HepG2 (cell line): ENCODE results near the gene AVPR2. TPM values are rescaled to one million over a fixed set of nuclear protein-coding genes. Genes with fewer than 3 reads are reported as not detected.
A peak's percentile ranks its signal among the peaks of the same experiment; 100 is the strongest.

Source experiments
- ATRX ChIP-seq: sonication (generic); formaldehyde crosslinking; IDR thresholded peaks from 2 replicates; pipeline ENCODE4 v1.4.0; 2020; ENCODE audit warnings: missing genetic modification reagents, borderline replicate concordance
- HOXA5 ChIP-seq: sonication (generic); formaldehyde crosslinking; IDR thresholded peaks from 2 replicates; pipeline ENCODE4 v1.4.0; 2020; ENCODE audit warnings: missing genetic modification reagents
- IKZF5 ChIP-seq: IDR thresholded peaks from 2 replicates; pipeline ENCODE4 v1.6.1; 2018; ENCODE audit warnings: missing genetic modification reagents, mild to moderate bottlenecking, missing compliant biosample characterization
- JARID2 ChIP-seq: sonication (generic); formaldehyde crosslinking; IDR thresholded peaks from 2 replicates; pipeline ENCODE4 v1.8.1; 2023; ENCODE audit warnings: missing genetic modification reagents, inconsistent platforms; ENCODE audit not compliant: insufficient replicate concordance
- MLX ChIP-seq: IDR thresholded peaks from 2 replicates; pipeline ENCODE4 v1.6.1; 2016
- POLR2AphosphoS5 ChIP-seq: IDR thresholded peaks from 2 replicates; pipeline ENCODE4 v1.6.1; 2012; ENCODE audit warnings: low read depth, low read length
- RFX3 ChIP-seq: IDR thresholded peaks from 2 replicates; pipeline ENCODE4 v1.6.1; 2016; ENCODE audit warnings: missing biosample characterization, missing genetic modification reagents
- SNAI1 ChIP-seq: sonication (generic); formaldehyde crosslinking; IDR thresholded peaks from 2 replicates; pipeline ENCODE4 v1.5.0; 2020; ENCODE audit warnings: mild to moderate bottlenecking, missing genetic modification reagents, borderline replicate concordance
- THAP7 ChIP-seq: sonication (generic); formaldehyde crosslinking; IDR thresholded peaks from 2 replicates; pipeline ENCODE4 v1.8.1; 2023; ENCODE audit warnings: mild to moderate bottlenecking, missing genetic modification reagents
- THYN1 ChIP-seq: sonication (generic); formaldehyde crosslinking; IDR thresholded peaks from 2 replicates; pipeline ENCODE4 v1.8.1; 2023; ENCODE audit warnings: low read depth, mild to moderate bottlenecking, moderate library complexity, missing genetic modification reagents, borderline replicate concordance
- TOE1 ChIP-seq: sonication (generic); formaldehyde crosslinking; IDR thresholded peaks from 2 replicates; pipeline ENCODE4 v1.4.0; 2020; ENCODE audit warnings: mild to moderate bottlenecking, missing genetic modification reagents
- ZBTB25 ChIP-seq: IDR thresholded peaks from 2 replicates; pipeline ENCODE4 v1.6.1; 2018; ENCODE audit warnings: missing genetic modification reagents
- ZBTB34 ChIP-seq: sonication (generic); formaldehyde crosslinking; IDR thresholded peaks from 2 replicates; pipeline ENCODE4 v1.8.0; 2022; ENCODE audit warnings: mild to moderate bottlenecking, missing genetic modification reagents
- ZBTB7B ChIP-seq: sonication (generic); formaldehyde crosslinking; IDR thresholded peaks from 2 replicates; pipeline ENCODE4 v1.4.0; 2020; ENCODE audit warnings: missing genetic modification reagents
- ZNF281 ChIP-seq: sonication (generic); formaldehyde crosslinking; IDR thresholded peaks from 2 replicates; pipeline ENCODE4 v1.4.0; 2020; ENCODE audit warnings: missing genetic modification reagents, borderline replicate concordance
- ZNF512 ChIP-seq: sonication (generic); formaldehyde crosslinking; IDR thresholded peaks from 2 replicates; pipeline ENCODE4 v1.4.0; 2020; ENCODE audit warnings: mild to moderate bottlenecking, missing genetic modification reagents
- ZNF570 ChIP-seq: sonication (generic); formaldehyde crosslinking; IDR thresholded peaks from 2 replicates; pipeline ENCODE4 v1.4.0; 2020; ENCODE audit warnings: mild to moderate bottlenecking, missing genetic modification reagents, borderline replicate concordance
- ZNF720 ChIP-seq: sonication (generic); formaldehyde crosslinking; IDR thresholded peaks from 2 replicates; pipeline ENCODE4 v1.4.0; 2020; ENCODE audit warnings: missing genetic modification reagents
- ZNF776 ChIP-seq: sonication (generic); formaldehyde crosslinking; IDR thresholded peaks from 2 replicates; pipeline ENCODE4 v1.4.0; 2020; ENCODE audit warnings: mild to moderate bottlenecking, missing genetic modification reagents
- polyA plus RNA-seq, 8 experiments: library from polyadenylated mRNA; depleted of rRNA in 3 of 8; stranded (reverse) in 7 of 8; unstranded in 1 of 8; fragments of >200 nt; fragmentation: Illumina TruSeq in 4 of 8; extraction: Trizol in 4 of 8; gene quantifications; 2 replicates each; pipeline versions ENCODE4 v1.2.1 to v1.2.3, GENCODE V29; 2011 to 2016; ENCODE audit warnings: low read depth in 4 of 8, missing spikeins in 1 of 8, mixed read lengths in 1 of 8; ENCODE audit not compliant: insufficient read depth in 1 of 8
- total RNA-seq, 5 experiments: library from RNA; depleted of rRNA; stranded (reverse); fragments of >200 nt; fragmentation: Illumina TruSeq; extraction: Trizol; gene quantifications; 2 replicates each; pipeline ENCODE4 v1.2.3, GENCODE V29; 2016; ENCODE audit warnings: low read depth in 1 of 5

AVPR2 gene
- total and polyA plus RNA-seq, 2 of the 13 experiments (the other 11 are each of a cell fraction or from before 2014, with no cell fraction given) = not detected

GRCh38 chrX:153927922-153928760, 23.7 kb downstream of the AVPR2 start (continued):
- TF ChIP-seq THAP7 (CRISPR knock-in tag) (0 out of 2 replicates have a peak, but pooled peaks have one; percentile 38), IKZF5 (CRISPR knock-in tag) (0 out of 2 replicates have a peak, but pooled peaks have one; percentile 30), ZNF281 (peak; percentile 75; the same call in 1 of the 2 replicates), SNAI1 (CRISPR knock-in tag) (no peak), ZBTB7B (CRISPR knock-in tag) (0 out of 2 replicates have a peak, but pooled peaks have one; percentile 20), ZBTB25 (0 out of 2 replicates have a peak, but pooled peaks have one; percentile 26), POLR2AphosphoS5 (peak; percentile 62), ATRX (CRISPR knock-in tag) (no peak), ZNF512 (CRISPR knock-in tag) (no peak), JARID2 (CRISPR knock-in tag) (no peak), HOXA5 (CRISPR knock-in tag) (no peak), TOE1 (CRISPR knock-in tag) (no peak), THYN1 (CRISPR knock-in tag) (no peak), RFX3 (CRISPR knock-in tag) (no peak), ZNF570 (no peak), ZBTB34 (no peak), MLX (CRISPR knock-in tag) (no peak), ZNF720 (CRISPR knock-in tag) (no peak), ZNF776 (0 out of 2 replicates have a peak, but pooled peaks have one; percentile 54)
